GM18519 (cell line): ENCODE data around the gene RAPGEF1.
"Not testable (repeated sequence)": the region's sequence is repeated elsewhere in the genome, so short reads cannot be mapped to it uniquely, and the experiment has no call there.

Experiments
- ATAC-seq: cut with Tn5 transposase; IDR thresholded peaks from one replicate; pipeline ENCODE4 v1.9.1; 2021; ENCODE audit warnings: mild to moderate bottlenecking, moderate library complexity; ENCODE audit not compliant: unreplicated experiment, low FRiP score

Gene RAPGEF1

DNA sequence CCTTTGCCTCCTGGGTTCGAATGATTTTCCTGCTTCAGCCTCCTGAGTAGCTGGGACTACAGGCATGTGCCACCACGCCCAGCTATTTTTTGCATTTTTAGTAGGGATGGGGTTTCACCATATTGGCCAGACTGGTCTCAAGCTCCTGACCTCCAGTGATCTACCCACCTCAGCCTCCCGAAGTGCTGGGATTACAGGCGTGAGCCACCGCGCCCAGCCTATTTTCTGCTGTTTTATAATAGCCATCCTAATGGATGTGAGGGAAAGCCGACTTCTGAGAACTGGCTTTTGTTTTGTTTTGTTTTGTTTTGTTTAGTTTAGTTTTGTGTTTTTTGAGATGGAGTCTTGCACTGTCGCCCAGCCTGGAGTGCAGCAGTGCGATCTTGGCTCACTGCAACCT, 13.9 kb upstream of the RAPGEF1 start:
- ATAC-seq, result not testable (repeated sequence)

DNA sequence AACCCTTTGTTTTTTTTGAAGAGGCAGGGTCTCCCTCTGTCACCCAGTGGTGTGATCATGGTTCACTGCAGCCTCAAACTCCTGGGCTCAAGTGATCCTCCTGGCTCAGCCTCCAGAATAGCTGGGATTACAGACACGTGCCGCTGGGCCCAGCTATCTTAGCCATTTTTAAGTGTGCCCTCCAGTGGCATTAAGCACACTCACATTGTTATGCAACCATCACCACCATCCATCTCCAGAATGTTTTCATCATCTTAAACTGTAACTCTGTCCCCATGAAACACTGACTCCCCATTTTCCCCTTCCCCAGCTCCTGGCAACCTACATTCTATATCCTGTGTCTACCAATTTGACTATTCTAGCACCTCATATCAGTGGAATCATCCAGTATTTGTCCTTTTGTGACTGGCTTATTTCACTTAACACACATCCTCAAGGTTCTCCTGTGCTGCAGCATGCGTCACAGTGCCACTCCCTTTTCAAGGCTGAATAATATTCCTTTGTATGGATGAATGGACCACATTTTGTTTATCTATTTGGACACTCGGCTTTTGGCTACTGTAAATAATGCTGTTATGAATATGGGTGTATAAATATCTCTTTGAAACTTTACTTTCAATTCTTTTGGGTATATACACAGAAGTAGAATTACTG, 12.5 kb upstream of the RAPGEF1 start:
- ATAC-seq, result no peak

DNA sequence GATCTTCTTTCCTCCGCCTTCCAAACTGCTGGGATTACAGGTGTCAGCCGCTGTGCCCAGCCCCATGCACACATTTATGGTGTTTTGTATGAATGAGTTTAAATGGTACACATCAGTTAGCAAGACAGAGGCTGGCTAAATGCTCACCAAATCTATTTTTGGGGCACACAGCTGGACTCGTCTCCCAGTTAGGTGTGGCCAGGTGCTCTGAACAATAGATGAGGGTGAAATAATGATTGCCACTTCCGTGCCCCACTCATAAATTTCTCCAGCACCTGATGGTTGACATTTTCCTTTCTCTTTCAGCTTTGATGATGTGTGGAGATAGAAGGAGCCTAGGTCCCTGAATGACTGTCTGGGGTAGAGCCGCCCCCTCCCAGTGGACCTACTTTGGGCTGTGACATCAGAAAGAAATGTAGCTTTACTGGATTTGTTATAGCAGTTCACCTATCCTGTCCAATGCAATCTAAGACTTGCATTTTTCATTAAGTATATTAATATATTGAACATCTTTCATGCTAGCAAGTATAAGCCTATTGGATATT, 8.6 kb upstream of the RAPGEF1 start:
- ATAC-seq, result no peak

DNA sequence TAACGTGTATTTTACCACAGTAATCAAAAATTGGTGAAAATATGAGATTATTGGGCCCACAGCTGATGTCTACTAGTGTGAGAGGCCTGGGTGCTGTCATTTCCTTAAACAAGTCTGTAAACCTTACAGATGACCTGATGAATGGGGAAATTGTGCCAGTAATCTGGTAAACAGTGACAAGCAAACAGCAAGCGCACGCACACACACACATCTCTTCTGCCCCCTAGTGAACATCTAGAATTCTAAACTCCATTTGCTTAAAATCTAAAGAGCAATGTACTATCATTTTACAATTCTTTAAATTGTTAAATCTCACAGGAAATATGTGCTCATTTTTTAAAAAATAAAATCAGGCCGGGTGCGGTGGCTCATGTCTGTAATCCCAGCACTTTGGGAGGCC, 7.5 kb upstream of the RAPGEF1 start:
- ATAC-seq, result no peak

DNA sequence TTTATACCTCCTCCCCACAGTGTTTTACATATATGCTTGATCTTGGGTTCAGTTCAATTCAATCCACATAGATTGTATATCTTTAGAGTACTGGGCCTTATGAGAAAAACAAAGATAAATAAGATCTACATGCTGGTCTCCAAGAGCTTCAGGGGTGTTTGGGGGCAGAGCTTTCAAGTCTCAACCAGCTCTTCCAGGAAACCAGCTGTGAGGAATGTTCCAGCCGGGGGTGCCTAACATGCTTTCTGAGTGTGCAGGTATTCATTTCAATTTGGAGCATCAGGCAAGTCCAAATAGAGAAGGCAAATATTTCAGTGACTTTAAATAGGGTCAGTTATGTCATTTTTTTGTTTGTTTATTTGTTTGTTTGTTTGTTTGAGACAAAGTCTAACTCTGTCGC, 5.7 kb upstream of the RAPGEF1 start:
- ATAC-seq, result no peak

DNA sequence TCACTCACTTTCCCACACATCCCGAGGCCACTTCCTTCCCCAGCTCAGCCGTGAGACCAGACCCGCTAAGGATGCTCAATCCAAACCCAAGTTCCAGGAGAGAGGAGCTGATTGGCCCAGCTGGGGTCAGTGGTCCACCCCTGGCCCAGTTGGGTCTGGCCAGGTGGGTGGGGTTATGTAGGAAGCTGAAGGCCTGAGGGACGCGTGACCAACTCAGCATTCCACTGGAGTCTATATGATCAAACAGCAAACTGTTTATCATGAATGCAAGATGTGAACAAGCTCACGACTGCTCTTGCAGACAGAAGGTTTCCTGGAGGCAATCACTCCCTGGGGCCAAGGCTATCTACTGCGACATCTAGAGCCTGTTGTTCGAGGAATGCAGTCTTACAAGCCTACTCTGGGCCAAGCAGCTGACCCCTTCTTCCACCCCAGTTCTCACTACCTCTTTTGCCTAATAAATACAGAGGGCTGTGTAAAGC, 4.9 kb upstream of the RAPGEF1 start:
- no peak for ATAC-seq

DNA sequence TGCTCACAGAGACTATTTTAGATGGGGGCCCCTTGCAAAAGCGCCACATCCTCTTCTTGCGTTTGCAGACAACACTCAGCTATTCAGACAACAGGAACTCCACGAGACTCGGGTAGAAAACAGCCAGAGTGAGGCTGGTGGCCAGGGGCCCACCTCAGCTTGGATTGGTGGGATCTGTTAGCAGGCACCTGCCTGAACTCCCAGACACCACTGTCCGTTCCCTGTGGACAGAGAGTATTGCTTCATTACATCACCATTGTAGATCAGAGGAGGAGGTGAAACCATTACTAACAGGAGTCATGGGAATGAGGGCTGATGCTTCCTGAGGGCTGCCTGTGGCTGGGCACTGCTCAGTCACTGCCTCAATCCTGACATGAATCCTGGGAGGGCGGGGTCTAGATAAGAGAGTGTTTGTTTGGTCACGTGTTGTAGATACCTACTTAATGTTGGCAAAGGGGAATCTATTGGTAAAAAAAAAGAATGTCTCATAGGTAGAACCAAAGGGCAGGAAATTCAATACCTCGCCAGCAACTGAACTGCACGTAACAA, 4.4 kb upstream of the RAPGEF1 start:
- no peak for ATAC-seq

DNA sequence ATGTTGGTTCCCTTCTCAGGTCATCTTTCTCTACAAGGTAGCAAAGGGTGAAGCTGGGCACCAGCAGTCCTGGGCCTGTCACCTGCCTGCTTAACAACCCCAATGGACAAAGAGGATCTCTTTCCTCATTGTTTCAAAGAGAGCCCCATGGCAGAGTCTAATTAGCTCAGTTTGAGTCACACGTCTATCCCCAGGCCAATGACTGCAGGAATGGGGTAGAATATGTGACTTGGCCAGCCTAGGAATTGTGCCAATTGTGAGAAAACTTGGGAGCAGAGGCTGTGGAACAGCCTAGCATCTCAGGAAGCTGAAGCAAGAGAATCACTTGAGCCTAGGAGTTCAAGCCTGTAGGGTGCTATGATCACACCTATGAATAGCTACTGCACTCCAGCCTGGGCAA, 3.6 kb upstream of the RAPGEF1 start:
- ATAC-seq, result no peak

DNA sequence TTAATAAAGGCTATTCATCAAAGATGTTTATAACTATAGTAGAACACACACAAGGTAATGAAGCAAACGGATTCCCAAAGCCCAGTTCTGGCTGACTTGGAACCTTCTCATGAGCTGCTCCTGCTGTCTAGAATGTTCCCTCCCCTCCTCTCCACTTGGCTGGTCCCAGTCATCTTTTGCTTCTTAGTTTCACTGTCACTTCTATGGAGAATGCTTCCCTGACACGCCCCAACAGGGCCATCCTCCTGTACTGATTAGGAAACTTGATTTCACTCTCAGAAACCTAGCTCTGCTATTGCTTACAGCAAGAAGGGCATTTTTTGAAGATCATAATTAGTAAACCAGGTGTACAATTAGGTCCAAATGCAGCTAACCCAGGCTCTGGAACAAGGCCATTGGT, 3.2 kb upstream of the RAPGEF1 start:
- no peak for ATAC-seq

DNA sequence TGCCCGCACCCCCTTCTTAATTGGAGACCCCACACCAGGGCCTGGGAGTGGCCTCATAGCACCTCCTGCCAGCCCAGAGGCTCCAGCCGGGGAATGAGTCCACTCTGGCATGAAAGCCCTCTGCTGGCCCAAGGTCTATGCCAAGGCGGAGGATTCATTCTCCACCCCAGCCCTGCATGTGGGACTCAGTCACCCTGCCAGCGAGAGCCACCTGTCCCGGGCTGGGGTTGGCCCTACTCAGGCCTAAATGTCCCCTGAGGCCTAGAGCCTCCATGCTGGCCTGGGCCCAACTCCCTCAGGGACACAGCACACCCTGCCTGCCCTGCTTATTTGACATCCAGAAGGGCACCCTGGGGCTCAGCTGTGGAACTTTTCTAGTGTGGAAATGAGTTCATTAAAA, 1.0 kb upstream of the RAPGEF1 start:
- ATAC-seq, result no peak

DNA sequence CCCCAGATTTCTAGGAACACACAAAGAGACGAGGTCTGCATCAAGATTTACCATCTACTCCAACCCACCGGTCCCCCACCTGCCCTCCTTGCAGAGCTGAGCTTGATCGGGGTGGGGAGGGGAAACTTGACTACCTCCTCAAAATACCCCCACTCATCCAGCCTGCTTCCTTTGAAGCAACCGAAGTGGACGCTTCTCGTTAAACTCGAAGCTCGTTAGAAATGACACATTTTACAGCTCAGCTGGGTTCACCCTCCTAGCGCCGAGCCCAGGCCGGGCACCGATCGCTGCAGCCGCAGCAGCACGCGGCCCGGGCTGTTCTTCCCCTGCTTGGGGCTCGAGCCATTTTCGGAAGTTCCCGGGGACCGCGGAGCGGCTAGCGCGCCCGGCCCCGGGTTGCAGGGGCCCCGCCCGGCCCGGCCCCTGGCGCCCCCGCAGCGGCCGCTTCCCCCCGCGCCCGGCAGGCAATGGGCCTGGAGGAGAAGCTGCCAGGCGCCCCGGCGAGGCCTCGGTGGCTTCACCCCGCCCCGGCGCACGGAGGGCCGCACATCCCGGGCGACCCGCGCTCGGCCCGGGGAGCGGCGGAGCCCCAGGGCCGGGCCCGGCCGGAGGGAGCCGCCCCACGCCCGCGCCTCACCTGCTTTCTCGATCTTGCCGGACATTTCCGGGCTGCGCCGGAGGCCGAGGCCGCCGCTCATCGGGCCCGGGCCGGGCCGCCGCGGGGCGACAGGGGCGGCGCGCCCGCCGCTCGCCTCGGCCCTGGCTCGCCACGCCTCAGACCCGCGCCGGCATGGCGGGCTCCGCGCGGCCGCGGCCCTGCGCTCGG, 530 bp downstream of the RAPGEF1 start:
- peak; percentile 21 for ATAC-seq

DNA sequence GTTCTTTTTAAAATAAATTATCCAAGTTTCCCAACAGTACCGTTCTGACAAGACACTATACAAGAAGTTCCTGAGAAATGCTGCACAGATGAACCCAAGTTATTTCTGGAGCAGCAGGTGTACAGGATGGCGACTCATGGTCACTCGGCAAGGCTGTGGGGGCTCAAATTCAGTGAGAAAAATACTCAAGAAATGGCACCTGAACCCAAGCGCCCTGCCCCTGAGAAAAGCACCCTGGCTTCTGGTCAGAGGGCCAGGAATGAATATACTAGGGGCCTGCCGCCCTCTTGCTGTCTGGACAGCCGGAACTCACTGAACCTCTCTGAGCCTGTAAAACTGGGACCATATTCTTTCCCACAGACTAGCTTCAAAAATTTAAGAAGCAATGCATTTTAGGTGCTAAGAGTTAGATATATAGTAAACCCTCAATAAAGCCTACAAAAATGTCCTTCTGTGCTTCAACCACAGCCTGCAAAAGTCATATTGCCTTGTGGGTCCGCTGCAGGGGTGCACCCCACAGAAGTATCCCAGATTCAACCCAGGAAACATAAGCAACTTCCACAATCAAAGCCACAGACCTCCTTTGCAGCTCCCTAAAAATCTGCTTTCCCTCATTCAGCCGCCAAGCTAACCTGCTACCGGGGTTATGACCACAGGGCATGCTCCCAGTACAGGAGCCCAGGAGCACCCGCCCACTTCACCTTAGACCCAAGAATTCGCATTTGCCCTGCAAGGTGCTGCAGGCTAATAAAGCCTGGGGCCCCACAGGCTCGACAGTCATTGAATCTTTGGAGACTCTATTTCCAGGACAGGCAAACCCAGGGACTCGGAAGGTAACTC, 1.4 kb downstream of the RAPGEF1 start:
- ATAC-seq, result no peak

DNA sequence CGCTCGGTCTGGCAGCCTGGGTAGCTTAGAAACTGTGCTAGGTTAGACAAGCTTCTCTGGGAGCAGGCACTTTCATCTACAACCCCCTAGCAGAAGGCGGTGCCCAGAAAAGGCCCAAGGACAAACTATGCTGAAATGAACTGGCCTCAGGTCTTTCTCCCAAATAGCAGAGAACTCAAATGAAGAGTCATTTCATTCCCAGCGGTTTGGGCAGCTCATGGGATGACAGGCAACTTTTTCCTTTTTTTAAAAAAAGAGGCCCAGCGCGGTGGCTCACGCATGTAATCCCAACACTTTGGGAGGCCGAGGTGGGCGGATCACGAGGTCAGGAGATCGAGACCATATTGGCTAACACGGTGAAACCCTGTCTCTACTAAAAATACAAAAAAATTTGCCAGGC, 2.5 kb downstream of the RAPGEF1 start:
- no peak for ATAC-seq

DNA sequence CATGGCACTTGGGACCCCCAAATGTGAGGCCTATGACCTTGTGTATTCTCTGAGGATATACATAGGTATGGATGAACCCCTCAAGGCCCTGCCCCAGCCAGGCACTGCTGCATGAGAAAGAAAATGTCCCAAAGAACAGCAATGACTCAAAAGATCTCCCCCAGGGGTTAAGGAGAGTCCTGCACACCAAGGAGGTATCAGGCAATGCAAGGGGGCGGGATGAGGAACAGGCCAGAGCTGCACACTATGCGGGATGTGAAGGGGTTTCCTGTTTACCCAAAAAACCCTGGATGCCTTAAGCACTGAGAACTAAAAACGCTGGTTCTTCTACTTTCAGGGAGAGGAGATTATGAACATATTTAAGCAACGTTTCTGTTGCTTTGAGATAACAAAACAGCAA, 3.4 kb downstream of the RAPGEF1 start:
- no peak for ATAC-seq

DNA sequence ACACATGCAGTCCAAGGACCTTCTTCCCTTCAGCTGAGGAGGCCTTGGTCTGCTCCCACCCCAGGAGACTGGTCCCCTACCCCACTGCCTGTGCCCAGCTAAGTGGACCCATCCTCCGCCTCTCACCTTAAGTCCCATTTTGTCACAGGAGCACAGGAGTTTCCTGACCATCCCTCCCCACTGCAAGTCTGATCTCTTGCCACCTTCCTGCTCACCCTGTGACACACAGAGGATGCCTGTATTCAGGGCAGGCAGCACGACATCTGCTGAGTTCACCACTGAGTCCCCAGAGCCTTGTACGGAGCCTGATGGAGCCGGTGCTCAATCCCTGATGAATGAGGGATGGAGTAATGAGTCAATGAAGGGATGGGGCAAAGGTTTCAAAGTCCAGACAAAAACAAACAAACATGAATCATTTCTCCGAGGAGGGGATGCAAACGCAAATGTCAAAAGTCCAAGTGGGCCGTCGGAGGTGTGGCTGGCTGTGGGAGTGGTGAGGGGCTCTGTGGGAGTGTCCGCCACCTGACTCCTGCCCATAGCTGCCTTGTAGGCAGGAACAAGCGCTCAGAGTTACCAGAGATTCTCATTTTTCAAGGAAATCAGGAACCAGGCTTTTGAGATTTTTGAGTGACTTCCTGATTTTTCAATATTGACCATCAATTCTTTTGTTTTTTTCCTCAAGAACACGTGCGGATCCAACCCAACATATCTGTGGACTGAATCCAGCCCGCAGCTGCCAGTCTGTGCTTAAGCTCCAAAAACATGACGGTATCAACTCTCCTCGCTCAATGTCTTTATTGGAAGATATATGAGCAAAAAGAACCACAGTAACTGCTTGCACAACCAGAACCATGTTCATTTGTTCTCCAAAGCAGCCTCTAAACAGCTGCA, 4.4 kb downstream of the RAPGEF1 start:
- no peak for ATAC-seq

DNA sequence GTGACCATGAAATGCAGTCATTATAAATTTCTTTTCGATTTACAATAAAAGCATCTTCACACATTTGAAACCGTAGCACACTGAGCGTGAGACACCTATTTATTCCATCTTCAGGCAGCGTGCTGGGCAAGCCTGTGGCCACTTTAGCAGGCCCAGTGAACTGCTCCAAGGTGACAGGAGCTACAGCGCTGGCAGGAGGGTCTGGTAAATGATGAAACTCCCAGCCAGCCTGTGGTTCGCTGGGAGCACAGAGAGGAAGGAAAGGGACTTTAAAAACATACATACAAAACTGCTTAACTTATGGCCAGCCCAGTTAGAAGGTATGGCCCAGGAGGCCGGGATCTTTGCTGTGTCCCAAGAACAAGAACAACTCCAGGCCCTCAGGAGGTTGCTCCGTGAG, 5.1 kb downstream of the RAPGEF1 start:
- ATAC-seq, result no peak

DNA sequence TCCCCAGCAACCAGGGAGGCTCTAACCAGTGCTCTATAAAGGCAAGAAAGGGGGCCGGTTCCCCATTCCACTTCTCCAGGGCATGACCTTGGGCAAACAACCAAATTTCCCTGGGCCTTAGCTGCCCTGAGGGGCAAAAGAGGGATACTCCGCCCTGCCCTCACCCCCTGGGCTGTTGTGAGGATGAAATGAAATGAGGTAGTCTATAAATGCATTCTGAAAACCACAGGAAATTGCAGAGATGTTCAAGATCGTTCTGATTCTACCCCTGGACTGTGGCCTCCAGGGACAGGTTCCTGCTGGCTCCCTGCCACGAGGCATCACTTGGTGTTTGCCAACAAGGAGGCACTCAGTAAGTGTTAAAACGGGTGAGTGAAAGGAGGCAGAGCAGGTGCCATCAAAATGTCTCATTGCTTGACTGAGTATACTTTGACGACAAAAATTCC, 5.7 kb downstream of the RAPGEF1 start:
- ATAC-seq, result no peak

DNA sequence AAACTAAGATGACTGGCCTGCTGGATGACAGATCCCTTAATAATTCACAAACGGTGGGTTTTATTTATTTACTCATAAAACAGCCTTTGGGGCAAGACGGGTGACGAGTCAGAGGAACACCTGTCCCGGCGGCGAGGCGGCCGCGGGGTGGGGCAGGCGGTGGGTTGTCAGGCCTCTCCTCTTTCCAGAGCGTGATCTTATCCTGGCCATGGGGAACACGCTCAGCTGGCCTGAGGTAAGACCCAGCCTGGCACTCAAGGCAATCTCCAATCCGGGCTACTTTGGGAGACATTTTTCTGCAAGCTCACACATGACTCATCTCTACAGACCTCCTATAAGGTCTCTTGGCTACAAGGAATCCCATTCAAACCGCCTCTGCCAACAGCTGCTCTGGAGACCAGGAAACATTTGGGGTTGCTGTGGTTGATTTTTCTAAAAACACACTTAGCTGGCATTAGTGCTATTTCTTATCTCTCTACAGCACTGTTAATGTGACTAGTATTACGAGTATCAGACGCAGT, 6.3 kb downstream of the RAPGEF1 start:
- no peak for ATAC-seq

DNA sequence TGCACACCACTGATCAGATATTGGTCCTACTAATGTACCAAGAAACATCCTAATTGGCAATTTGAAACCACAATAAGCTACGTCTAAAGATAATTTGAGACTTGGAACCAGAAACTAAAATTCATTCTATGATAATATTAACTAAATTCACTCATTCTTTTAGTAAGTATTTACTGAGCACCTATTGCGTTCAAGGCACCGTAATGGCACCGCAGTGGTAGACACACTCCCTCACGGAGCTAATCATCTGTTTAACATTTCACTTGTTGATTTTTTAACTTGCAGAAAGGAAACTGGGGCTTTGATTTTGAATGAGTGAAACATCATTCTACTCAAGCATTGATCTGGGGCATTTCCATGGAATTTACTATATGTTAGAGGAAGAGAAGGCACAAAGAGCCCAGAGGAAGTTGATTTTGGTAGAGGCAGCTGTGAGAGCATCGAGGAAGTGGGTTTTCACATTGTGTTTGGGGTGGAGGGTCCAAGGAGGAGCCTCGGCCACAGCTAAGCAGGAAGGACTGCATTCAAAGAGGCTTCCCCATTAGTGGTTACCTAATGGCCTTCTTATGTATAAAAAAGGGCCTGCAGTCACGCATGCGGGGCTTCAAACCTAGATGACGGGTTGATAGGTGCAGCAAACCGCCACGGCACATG, 7.1 kb downstream of the RAPGEF1 start:
- ATAC-seq, result no peak
